HG02981 (cell line): ENCODE data around the gene HASPIN.
"Not testable (repeated sequence)": the region's sequence is repeated elsewhere in the genome, so short reads cannot be mapped to it uniquely, and the experiment has no call there.

ENCODE experiments used
- ATAC-seq: cut with Tn5 transposase; IDR thresholded peaks from one replicate; pipeline ENCODE4 v1.9.1; 2021; ENCODE audit warnings: mild to moderate bottlenecking, moderate library complexity; ENCODE audit not compliant: unreplicated experiment

The HASPIN gene

GRCh38 chr17:3734911-3735276 lies 11.2 kb downstream of the HASPIN start:
- ATAC-seq, result not testable (repeated sequence)

- ATAC-seq, result no peak
These were observed 11.8 kb downstream of the HASPIN start for GRCh38 chr17:3735515-3735914.

- ATAC-seq, result no peak
These were observed 15.0 kb downstream of the HASPIN start for GRCh38 chr17:3738562-3739295.

- no peak for ATAC-seq
These were observed 15.9 kb downstream of the HASPIN start for GRCh38 chr17:3739422-3740124.

GRCh38 chr17:3740611-3741073 lies 16.9 kb downstream of the HASPIN start:
- no peak for ATAC-seq

- ATAC-seq, result no peak
These were observed 20.3 kb downstream of the HASPIN start for GRCh38 chr17:3744014-3744413.

- ATAC-seq, result no peak
These were observed 21.4 kb downstream of the HASPIN start for GRCh38 chr17:3745071-3745470.

- no peak for ATAC-seq
These were observed 24.1 kb downstream of the HASPIN start for GRCh38 chr17:3747805-3748204.

GRCh38 chr17:3748576-3748975 lies 24.9 kb downstream of the HASPIN start:
- ATAC-seq, result no peak

GRCh38 chr17:3750296-3750695 lies 26.6 kb downstream of the HASPIN start:
- no peak for ATAC-seq

GRCh38 chr17:3750926-3751325 lies 27.2 kb downstream of the HASPIN start:
- no peak for ATAC-seq

GRCh38 chr17:3751836-3752235 lies 28.1 kb downstream of the HASPIN start:
- ATAC-seq, result no peak

GRCh38 chr17:3753624-3754023 lies 29.9 kb downstream of the HASPIN start:
- ATAC-seq, result no peak

GRCh38 chr17:3754066-3754457 lies 30.4 kb downstream of the HASPIN start:
- no peak for ATAC-seq

- ATAC-seq, result no peak
These were observed 31.0 kb downstream of the HASPIN start for GRCh38 chr17:3754458-3755334.

GRCh38 chr17:3755335-3756030 lies 31.8 kb downstream of the HASPIN start:
- ATAC-seq, result no peak

GRCh38 chr17:3759597-3760216 lies 36.0 kb downstream of the HASPIN start:
- ATAC-seq, result no peak

- no peak for ATAC-seq
These were observed 37.6 kb downstream of the HASPIN start for GRCh38 chr17:3761036-3761917.

GRCh38 chr17:3761918-3762380 lies 38.2 kb downstream of the HASPIN start:
- ATAC-seq, result no peak
